Tibial nerve (tissue), 4 donors: ENCODE results near the gene TRIM37. TPM values are rescaled to one million over a fixed set of nuclear protein-coding genes. Genes with fewer than 3 reads are reported as not detected.

Experiments used
- DNase-seq, 2 donors: peaks; one replicate each; pipeline ENCODE4 v3.0.0-alpha.2; 2019; ENCODE audit warnings: low spot score in 2 of 2
- H3K27ac ChIP-seq, 4 donors: fragments of 200-600 bp; sonication (generic) in 3 of 4; one replicate each; pipeline ENCODE4 v1.5.1; 2017 to 2019; ENCODE audit warnings: mild to moderate bottlenecking in 1 of 4
- H3K27me3 ChIP-seq, 2 donors: fragments of 200-600 bp; sonication (generic) in 1 of 2; one replicate each; pipeline versions ENCODE4 v1.5.1 to v1.6.0; 2017 to 2019
- H3K36me3 ChIP-seq, 3 donors: fragments of 200-600 bp; sonication (generic); one replicate each; pipeline ENCODE4 v1.5.1; 2018 to 2019
- H3K4me1 ChIP-seq, 4 donors: fragments of 200-600 bp; sonication (generic) in 3 of 4; one replicate each; pipeline ENCODE4 v1.5.1; 2017 to 2019
- H3K4me3 ChIP-seq, 4 donors: fragments of 200-600 bp; sonication (generic) in 3 of 4; one replicate each; pipeline ENCODE4 v1.5.1; 2017 to 2019; ENCODE audit warnings: mild to moderate bottlenecking in 1 of 4, moderate library complexity in 1 of 4
- H3K9me3 ChIP-seq, 4 donors: fragments of 200-600 bp; sonication (generic) in 3 of 4; one replicate each; pipeline ENCODE4 v1.5.1; 2017 to 2019
- EP300 ChIP-seq, 2 donors: sonication (generic); formaldehyde crosslinking; IDR thresholded peaks; one replicate each; pipeline ENCODE4 v1.6.1; 2017; ENCODE audit warnings: antibody characterized with exemption in 2 of 2, mild to moderate bottlenecking in 1 of 2
- POLR2A ChIP-seq, 2 donors: fragments of 450-650 bp; IDR thresholded peaks; one replicate each; pipeline ENCODE4 v1.6.1; 2017; ENCODE audit warnings: antibody characterized with exemption in 2 of 2, mild to moderate bottlenecking in 2 of 2, moderate library complexity in 2 of 2
- WGBS, 2 donors: methylation state at CpG; one replicate each; pipeline ENCODE4 v1.1.5; 2018; 5-methylcytosine and 5-hydroxymethylcytosine counted together
- total RNA-seq, 4 donors: library from RNA; depleted of rRNA; stranded (reverse); fragments of >200 nt; gene quantifications; one replicate each; pipeline ENCODE4 v1.1.0, GENCODE V29; 2016
- TF ChIP-seq, protein P1 (sequence below), 5 experiments: fragments of 200-600 bp in 3 of 5; fragments of 450-650 bp in 2 of 5; sonication (generic) in 3 of 5; IDR thresholded peaks; one replicate each; pipeline ENCODE4 v1.5.1; 2016 to 2019; ENCODE audit warnings: antibody characterized with exemption in 5 of 5, mild to moderate bottlenecking in 3 of 5, moderate library complexity in 2 of 5

TRIM37 gene
- total RNA-seq, 4 donors from 2014 or later, result 18.2 to 25.8 (median 21.7) TPM

DNA sequence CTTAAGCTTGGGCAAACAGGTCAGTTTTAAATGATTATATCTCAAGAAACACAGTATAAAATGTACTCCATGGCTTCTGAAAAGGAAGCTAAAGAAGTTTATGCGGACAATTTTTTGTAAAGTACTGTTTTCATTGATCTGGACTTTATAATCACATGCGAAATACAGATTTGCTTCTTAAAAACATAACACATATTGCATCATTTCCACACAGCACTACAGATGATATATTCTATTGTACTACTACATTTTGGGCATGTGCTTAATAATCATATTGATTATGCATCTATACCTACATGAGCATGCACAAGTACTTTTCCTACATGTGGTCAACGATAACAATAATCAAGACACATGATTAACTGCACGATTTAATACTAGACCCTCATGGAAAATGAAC lies 22.5 kb downstream of the TRIM37 start:
- no peak for DNase-seq
- H3K36me3 ChIP-seq, result peaks cover 0 to 55% (median 4%) of the 10 kb centered on the region in 3 donors
- H3K27me3 ChIP-seq, result no peaks in the 10 kb centered on the region
- H3K27ac ChIP-seq, result no peak overlapping the region
- WGBS, 2 donors, result 95 to 97% methylated on average over 4 of the region's 4 CpGs
- no peaks in the 10 kb centered on the region for H3K9me3 ChIP-seq
- TF ChIP-seq EP300 (IDR thresholded peaks at IDR 0.05), result no peak
- TF ChIP-seq, protein P1, sequence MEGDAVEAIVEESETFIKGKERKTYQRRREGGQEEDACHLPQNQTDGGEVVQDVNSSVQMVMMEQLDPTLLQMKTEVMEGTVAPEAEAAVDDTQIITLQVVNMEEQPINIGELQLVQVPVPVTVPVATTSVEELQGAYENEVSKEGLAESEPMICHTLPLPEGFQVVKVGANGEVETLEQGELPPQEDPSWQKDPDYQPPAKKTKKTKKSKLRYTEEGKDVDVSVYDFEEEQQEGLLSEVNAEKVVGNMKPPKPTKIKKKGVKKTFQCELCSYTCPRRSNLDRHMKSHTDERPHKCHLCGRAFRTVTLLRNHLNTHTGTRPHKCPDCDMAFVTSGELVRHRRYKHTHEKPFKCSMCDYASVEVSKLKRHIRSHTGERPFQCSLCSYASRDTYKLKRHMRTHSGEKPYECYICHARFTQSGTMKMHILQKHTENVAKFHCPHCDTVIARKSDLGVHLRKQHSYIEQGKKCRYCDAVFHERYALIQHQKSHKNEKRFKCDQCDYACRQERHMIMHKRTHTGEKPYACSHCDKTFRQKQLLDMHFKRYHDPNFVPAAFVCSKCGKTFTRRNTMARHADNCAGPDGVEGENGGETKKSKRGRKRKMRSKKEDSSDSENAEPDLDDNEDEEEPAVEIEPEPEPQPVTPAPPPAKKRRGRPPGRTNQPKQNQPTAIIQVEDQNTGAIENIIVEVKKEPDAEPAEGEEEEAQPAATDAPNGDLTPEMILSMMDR (IDR thresholded peaks at IDR 0.05), result no peak
- no peak overlapping the region for H3K4me3 ChIP-seq
- H3K4me1 ChIP-seq, result no peaks in the 10 kb centered on the region

DNA sequence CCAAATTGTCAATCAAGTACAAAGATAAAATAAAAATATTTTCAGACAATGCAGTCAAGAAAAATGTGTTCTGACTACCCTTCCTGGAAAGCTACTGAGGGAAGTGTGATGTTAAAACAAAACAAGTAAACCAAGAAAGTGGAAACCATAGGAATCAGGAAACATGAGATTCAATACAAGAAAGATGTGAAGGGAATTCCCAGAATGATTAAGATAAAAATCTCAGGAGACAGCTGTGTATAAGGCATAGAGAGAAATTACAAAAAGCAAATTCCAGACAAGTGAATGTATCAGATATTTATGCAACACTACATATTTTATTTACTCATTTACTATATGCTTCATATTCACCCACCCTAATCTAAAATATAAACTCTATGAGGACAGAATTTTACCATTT lies 32.2 kb downstream of the TRIM37 start:
- Histone ChIP-seq H3K4me1 (no peaks in the 10 kb centered on the region), H3K4me3 (no peak overlapping the region), H3K9me3 (no peaks in the 10 kb centered on the region), H3K27me3 (no peaks in the 10 kb centered on the region), H3K36me3 (peaks cover 0 to 91% (median 9%) of the 10 kb centered on the region in 3 donors), H3K27ac (no peak overlapping the region)
- DNase-seq, result no peak
- TF ChIP-seq EP300 (IDR thresholded peaks at IDR 0.05), result no peak
- TF ChIP-seq, protein P1 (IDR thresholded peaks at IDR 0.05), result no peak
- no peak for TF ChIP-seq POLR2A (IDR thresholded peaks at IDR 0.05)

DNA sequence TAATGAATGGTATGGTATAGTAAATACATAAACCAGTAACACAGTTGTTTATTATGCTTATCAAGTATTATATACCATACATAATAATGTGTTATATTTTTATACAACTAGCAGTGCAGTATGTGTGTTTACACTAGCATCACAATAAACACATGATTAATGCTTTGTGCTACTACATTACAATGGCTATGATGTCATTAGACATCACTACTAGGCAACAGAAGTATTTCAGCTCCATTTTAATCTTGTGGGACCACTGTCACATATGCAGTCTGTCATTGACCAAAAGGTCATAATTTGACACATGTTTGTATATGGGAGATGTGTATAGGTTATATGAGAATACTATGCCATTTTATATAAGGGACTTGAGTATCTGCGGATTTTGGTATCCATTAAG lies 32.7 kb downstream of the TRIM37 start:
- Histone ChIP-seq H3K4me3 (no peak overlapping the region), H3K27ac (no peak overlapping the region), H3K4me1 (no peaks in the 10 kb centered on the region), H3K27me3 (no peaks in the 10 kb centered on the region), H3K9me3 (no peaks in the 10 kb centered on the region), H3K36me3 (peaks cover 0 to 91% (median 9%) of the 10 kb centered on the region in 3 donors)
- DNase-seq, result no peak
- WGBS, 2 donors, result 91 to 96% methylated on average over 1 of the region's 1 CpG
- TF ChIP-seq, protein P1 (IDR thresholded peaks at IDR 0.05), result no peak
- no peak for TF ChIP-seq EP300 (IDR thresholded peaks at IDR 0.05)
- no peak for TF ChIP-seq POLR2A (IDR thresholded peaks at IDR 0.05)

DNA sequence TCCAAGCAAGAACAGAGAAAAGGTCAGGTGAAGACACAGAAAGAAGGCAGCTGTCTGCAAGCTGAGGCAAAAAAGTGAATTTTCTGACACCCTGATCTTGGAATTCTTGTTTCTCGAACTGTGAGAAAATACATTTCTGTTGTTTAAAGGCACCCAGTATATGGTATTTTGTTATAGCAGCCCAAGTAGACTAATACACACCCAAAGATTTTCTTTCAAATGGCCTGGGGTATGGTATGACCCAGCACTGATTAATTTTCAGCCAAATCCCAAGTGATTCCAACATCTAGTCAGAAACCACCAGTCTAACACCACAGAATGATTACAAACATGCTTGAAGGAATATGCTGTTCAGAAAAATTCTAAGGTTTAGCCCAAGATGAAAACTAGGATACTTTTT lies 36.8 kb downstream of the TRIM37 start:
- no peak overlapping the region for H3K4me3 ChIP-seq
- no peak overlapping the region for H3K27ac ChIP-seq
- no peak for DNase-seq
- no peaks in the 10 kb centered on the region for H3K9me3 ChIP-seq
- TF ChIP-seq EP300 (IDR thresholded peaks at IDR 0.05) (no peak), POLR2A (IDR thresholded peaks at IDR 0.05) (no peak)
- TF ChIP-seq, protein P1 (IDR thresholded peaks at IDR 0.05), result no peak
- H3K36me3 ChIP-seq, result peaks cover 0 to 69% (median 9%) of the 10 kb centered on the region in 3 donors
- WGBS, 2 donors, result 88 to 96% methylated on average over 1 of the region's 1 CpG
- H3K4me1 ChIP-seq, result no peaks in the 10 kb centered on the region
- no peaks in the 10 kb centered on the region for H3K27me3 ChIP-seq

DNA sequence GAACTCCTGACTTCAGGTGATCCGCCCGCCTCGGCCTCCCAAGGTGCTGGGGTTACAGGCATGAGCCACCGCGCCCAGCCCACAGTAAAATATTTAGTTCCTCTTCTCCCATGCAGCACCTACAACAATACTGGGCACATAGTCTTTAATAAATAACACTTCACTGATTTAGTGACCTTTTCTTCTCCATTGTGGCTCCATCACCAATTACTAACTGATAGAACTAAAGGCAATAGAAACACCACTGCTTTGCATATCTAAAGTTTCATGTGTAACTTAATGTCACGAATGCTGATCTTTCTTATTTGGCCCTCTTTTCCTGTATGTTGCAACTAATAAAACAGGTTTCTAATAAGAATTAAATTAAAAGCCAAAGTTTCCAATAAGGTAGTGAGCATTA lies 38.9 kb downstream of the TRIM37 start:
- DNase-seq, result no peak
- Histone ChIP-seq H3K36me3 (peaks cover 0 to 71% (median 9%) of the 10 kb centered on the region in 3 donors), H3K4me1 (no peaks in the 10 kb centered on the region), H3K9me3 (no peaks in the 10 kb centered on the region), H3K4me3 (no peak overlapping the region), H3K27me3 (no peaks in the 10 kb centered on the region), H3K27ac (no peak overlapping the region)
- TF ChIP-seq POLR2A (IDR thresholded peaks at IDR 0.05), result no peak
- TF ChIP-seq, protein P1 (IDR thresholded peaks at IDR 0.05), result no peak
- no peak for TF ChIP-seq EP300 (IDR thresholded peaks at IDR 0.05)
- 97 to 98% methylated on average over 6 of the region's 6 CpGs for WGBS, 2 donors
